Heart left ventricle (tissue), 16 donors: ENCODE measurements around the gene SLC7A14. TPM values are rescaled to one million over a fixed set of nuclear protein-coding genes. Genes with fewer than 3 reads are reported as not detected.
A peak's percentile ranks its signal among the peaks of the same experiment; 100 is the strongest.

ENCODE experiments used
- ATAC-seq, 4 donors: fragments of 200-7000 bp; cut with Tn5 transposase; one replicate each; pipeline ENCODE4 v1.9.1; 2020 to 2022; ENCODE audit warnings: moderate library complexity in 4 of 4, mild to moderate bottlenecking in 3 of 4, moderate number of reproducible peaks in 1 of 4
- DNase-seq, 5 donors: peaks; one replicate each; pipeline ENCODE4 v3.0.0-alpha.2; 2020
- H3K27ac ChIP-seq, 12 donors: fragments of 200-600 bp; sonication (generic) in 4 of 12; one replicate each; pipeline versions ENCODE4 v1.5.0 to v1.8.0; 2016 to 2022; ENCODE audit warnings: mild to moderate bottlenecking in 2 of 12
- H3K27me3 ChIP-seq, 9 donors: fragments of 200-600 bp; sonication (generic) in 2 of 9; one replicate each; pipeline versions ENCODE4 v1.5.1 to v1.8.0; 2016 to 2022; ENCODE audit warnings: mild to moderate bottlenecking in 3 of 9
- H3K36me3 ChIP-seq, 9 donors: fragments of 200-600 bp; sonication (generic) in 2 of 9; one replicate each; pipeline versions ENCODE4 v1.5.0 to v1.8.0; 2018 to 2022; ENCODE audit warnings: mild to moderate bottlenecking in 2 of 9
- H3K4me1 ChIP-seq, 12 donors: fragments of 200-600 bp; sonication (generic) in 4 of 12; one replicate each; pipeline versions ENCODE4 v1.5.0 to v1.8.0; 2016 to 2022; ENCODE audit warnings: mild to moderate bottlenecking in 3 of 12
- H3K4me3 ChIP-seq, 12 donors: fragments of 200-600 bp; sonication (generic) in 4 of 12; one replicate each; pipeline versions ENCODE4 v1.5.0 to v1.8.0; 2017 to 2022; ENCODE audit warnings: mild to moderate bottlenecking in 9 of 12, moderate library complexity in 4 of 12
- H3K9me3 ChIP-seq, 12 donors: fragments of 200-600 bp; sonication (generic) in 4 of 12; one replicate each; pipeline versions ENCODE4 v1.5.0 to v1.8.0; 2016 to 2022; ENCODE audit warnings: mild to moderate bottlenecking in 1 of 12
- CTCF ChIP-seq, 12 donors: fragments of 200-600 bp; sonication (generic) in 4 of 12; IDR thresholded peaks; one replicate each; pipeline versions ENCODE4 v1.5.0 to v1.8.0; 2018 to 2022; ENCODE audit warnings: antibody characterized with exemption in 12 of 12, mild to moderate bottlenecking in 5 of 12
- POLR2A ChIP-seq, 2 donors: fragments of 450-650 bp; IDR thresholded peaks; one replicate each; pipeline ENCODE4 v1.6.1; 2017; ENCODE audit warnings: antibody characterized with exemption in 2 of 2, mild to moderate bottlenecking in 2 of 2, moderate library complexity in 2 of 2
- WGBS, 4 donors: extraction: QIAGEN DNeasy Blood & Tissue Kit in 2 of 4; methylation state at CpG; one replicate each; pipeline versions ENCODE4 v1.1.5 to v1.1.7; 2013 to 2018; 5-methylcytosine and 5-hydroxymethylcytosine counted together
- intact Hi-C, 10 donors: fragments of 100-400 bp; cut with DNase I; formaldehyde crosslinking; loops; one replicate each; pipeline versions ENCODE4 v1.11.1 to v1.14.2; 2022
- microRNA-seq, 4 donors: library from miRNA; unstranded; fragments of <30 nt; microRNA quantifications; one replicate each; pipeline versions ENCODE4 to v1.2.0, GENCODE V29; 2017 to 2020
- polyA plus RNA-seq, 2 donors: library from polyadenylated mRNA; stranded (reverse); fragments of 200-250 nt; gene quantifications; one replicate each; pipeline ENCODE4 v1.2.3, GENCODE V29; 2013
- total RNA-seq, 9 donors: library from RNA; depleted of rRNA in 2 of 9; stranded (reverse); fragments of >200 nt in 2 of 9; fragmentation: NEBNext Ultra II Directional in 3 of 9; extraction: Animal tissue kit (Norgen Biotek cat#: 25700) in 3 of 9; gene quantifications; one replicate each; pipeline versions ENCODE4 v1.1.0 to v1.2.4, GENCODE V29; 2016 to 2023
- donor health status: ischemic (EF 13 %, LVEDD 7.1; RV severe dilation, severe dysfunction).
- donor health status: healthy with polysubstance abuse.
- donor health status: DM: no; HTN: yes; CAD: no.
- donor health status: DM: no; HTN: no; CAD: no.
- donor health status: ischemic (EF 25% LVEDD 6.9; RV normal size, moderate dysfunction).
- donor health status: ischemic (EF 25% LVEDD 5.7; RV mildly dilated, moderate dysfunction).
- donor health status: healthy.
- donor health status: DM: yes; HTN: yes; CAD: no.
- donor health status: ischemic (EF 35%, LVEDD 5.7; RV mildly dilated, moderate dysfunction).
- donor health status: nonischemic (EF 11% LVEDD 7.7; RV severe dilation, severe dysfunction).
- donor health status: DM: yes; HTN: yes; CAD: no.
- donor health status: PGD.
- donor health status: ischemic (EF 29% LVEDD 5.4; RV normal size, mild dysfunction).
- donor health status: nonischemic (EF 23%, LVEDD 6.1; RV moderate dilation, normal function).

The SLC7A14 gene
- total and polyA plus RNA-seq, 11 donors, result 0.02 TPM; not detected in 9

GRCh38 chr3:170414202-170414663 lies 171.6 kb downstream of the SLC7A14 start:
- H3K36me3 ChIP-seq, result no peaks in the 10 kb centered on the region
- no peak overlapping the region for H3K4me3 ChIP-seq
- peaks cover 0 to 13% (median 8%) of the 10 kb centered on the region in 12 donors for H3K4me1 ChIP-seq
- no peaks in the 10 kb centered on the region for H3K9me3 ChIP-seq
- intact Hi-C loops, result loop anchor here (1.0 to 10.0 kb wide), 14 partner anchors 57 to 552 kb away; partner anchors contain the start of gene SKIL (in 1 of the 10)
- ATAC-seq (peak; percentile 50 to 53 (median 52)), DNase-seq (peak in 2 of 5 donors; percentile 30 to 32)
- WGBS, 4 donors, result 34 to 39% (median 37%) methylated on average over 5 of the region's 5 CpGs
- peaks cover 0 to 21% (median 17%) of the 10 kb centered on the region in 9 donors for H3K27me3 ChIP-seq
- TF ChIP-seq POLR2A (IDR thresholded peaks at IDR 0.05), result no peak
- TF ChIP-seq CTCF (IDR thresholded peaks at IDR 0.05), result peak; percentile 80 to 97 (median 94)
- no peak overlapping the region for H3K27ac ChIP-seq

GRCh38 chr3:170413291-170413690 lies 172.6 kb downstream of the SLC7A14 start:
- no peak for DNase-seq
- H3K4me1 ChIP-seq, result peaks cover 0 to 4% (median 0%) of the 10 kb centered on the region in 12 donors
- no peak for ATAC-seq
- no peaks in the 10 kb centered on the region for H3K36me3 ChIP-seq
- TF ChIP-seq CTCF (IDR thresholded peaks at IDR 0.05) (no peak), POLR2A (IDR thresholded peaks at IDR 0.05) (no peak)
- H3K27me3 ChIP-seq, result peaks cover 0 to 12% (median 8%) of the 10 kb centered on the region in 9 donors
- WGBS, 4 donors, result 93 to 100% (median 97%) methylated on average over 4 of the region's 4 CpGs
- no peaks in the 10 kb centered on the region for H3K9me3 ChIP-seq
- no peak overlapping the region for H3K4me3 ChIP-seq
- intact Hi-C loops, result loop anchor here in 8 of 10 donors (2.0 to 10.0 kb wide), 8 partner anchors 56 to 551 kb away; partner anchors contain the start of gene SKIL (in 1 of the 8)
- no peak overlapping the region for H3K27ac ChIP-seq

- Histone ChIP-seq H3K9me3 (no peaks in the 10 kb centered on the region), H3K4me3 (no peak overlapping the region), H3K4me1 (no peaks in the 10 kb centered on the region), H3K27me3 (no peaks in the 10 kb centered on the region), H3K27ac (no peak overlapping the region), H3K36me3 (no peaks in the 10 kb centered on the region)
- ATAC-seq (no peak), DNase-seq (no peak)
- intact Hi-C loops, result loop anchor here in 9 of 10 donors (1.0 to 10.0 kb wide), 9 partner anchors 53 to 548 kb away; partner anchors contain the start of gene SKIL (in 1 of the 9)
- no peak for TF ChIP-seq POLR2A (IDR thresholded peaks at IDR 0.05)
- peak in 11 of 12 donors; percentile 22 to 62 (median 43) for TF ChIP-seq CTCF (IDR thresholded peaks at IDR 0.05)
- WGBS, 4 donors, result 63 to 71% (median 67%) methylated on average over 4 of the region's 4 CpGs
These were observed 175.3 kb downstream of the SLC7A14 start for GRCh38 chr3:170410428-170411029.

Small RNA genes within 50 kb of the gene (microRNA-seq; reads per million reads assigned to microRNA genes)
- 0 to 0.13 (median 0) reads per million in 4 donors for gene MIR6828

Other genes starting within 250 kb of the SLC7A14 start
- gene SKIL, start 228.4 kb downstream of the SLC7A14 start, total RNA-seq, result 10 to 100 TPM; 12.8 to 33.6 (median 25.4) TPM
- gene SKIL, start 228.4 kb downstream of the SLC7A14 start, polyA plus RNA-seq, result 1 to 10 TPM; 6.6 to 9.6 TPM
- 10 to 100 TPM in 1 of 9 donors, 1 to 10 TPM in 8; 1.5 to 12.5 (median 3.8) TPM for gene CLDN11, start 167.2 kb downstream of the SLC7A14 start, total RNA-seq
- 1 to 10 TPM; 1.8 to 2.2 TPM for gene CLDN11, start 167.2 kb downstream of the SLC7A14 start, polyA plus RNA-seq